Loucy (cell line): ENCODE measurements around the gene TRPM2.
"Not testable (repeated sequence)": the region's sequence is repeated elsewhere in the genome, so short reads cannot be mapped to it uniquely, and the experiment has no call there.

Source experiments
- H2AFZ ChIP-seq: fragments of 200-600 bp; sonication (generic); 2 replicates; pipeline ENCODE4 v1.6.0; 2016; ENCODE audit warnings: antibody characterized with exemption, mild to moderate bottlenecking, low read length, moderate library complexity
- H3F3A ChIP-seq: fragments of 200-600 bp; 2 replicates; pipeline ENCODE4 v1.6.0; 2016; ENCODE audit warnings: antibody characterized with exemption, low read depth, mild to moderate bottlenecking
- H3K27me3 ChIP-seq: fragments of 200-600 bp; sonication (generic); 2 replicates; pipeline ENCODE4 v1.6.1; 2014; ENCODE audit warnings: low read length, mild to moderate bottlenecking; ENCODE audit not compliant: insufficient read depth, poor library complexity, severe bottlenecking
- H3K36me3 ChIP-seq: fragments of 200-600 bp; sonication (generic); 2 replicates; pipeline ENCODE4 v1.6.1; 2016; ENCODE audit warnings: low read length; ENCODE audit not compliant: insufficient read depth
- H3K4me1 ChIP-seq: fragments of 200-600 bp; sonication (generic); 2 replicates; pipeline ENCODE4 v1.5.1; 2014; ENCODE audit warnings: low read length, mild to moderate bottlenecking; ENCODE audit not compliant: insufficient read depth, poor library complexity, severe bottlenecking
- H3K4me2 ChIP-seq: fragments of 200-600 bp; sonication (generic); 2 replicates; pipeline ENCODE4 v1.6.0; 2014; ENCODE audit warnings: antibody characterized with exemption, low read length, low read depth, mild to moderate bottlenecking; ENCODE audit not compliant: poor library complexity, severe bottlenecking
- H3K4me3 ChIP-seq: fragments of 200-600 bp; sonication (generic); 2 replicates; pipeline ENCODE4 v1.5.1; 2014; ENCODE audit warnings: low read length, mild to moderate bottlenecking, mixed read lengths; ENCODE audit not compliant: poor library complexity, severe bottlenecking
- H3K79me2 ChIP-seq: fragments of 200-600 bp; sonication (generic); 2 replicates; pipeline ENCODE4 v1.6.1; 2014; ENCODE audit warnings: low read length; ENCODE audit not compliant: insufficient read depth
- H3K9ac ChIP-seq: fragments of 200-600 bp; sonication (generic); 2 replicates; pipeline ENCODE4 v1.6.0; 2014; ENCODE audit warnings: mild to moderate bottlenecking, low read depth, low read length, moderate library complexity; ENCODE audit not compliant: poor library complexity, severe bottlenecking
- H3K9me2 ChIP-seq: fragments of 200-600 bp; sonication (generic); replicated peaks from 2 replicates; pipeline ENCODE4 v1.6.1; 2016; ENCODE audit warnings: low read depth, low read length, mixed read lengths
- H3K9me3 ChIP-seq: fragments of 200-600 bp; sonication (generic); 2 replicates; pipeline ENCODE4 v1.6.1; 2014; ENCODE audit warnings: mild to moderate bottlenecking, antibody characterized with exemption, low read length, low read depth; ENCODE audit not compliant: insufficient read depth
- H4K20me1 ChIP-seq: fragments of 200-600 bp; sonication (generic); 2 replicates; pipeline ENCODE4 v1.6.0; 2014; ENCODE audit warnings: antibody characterized with exemption, low read length, mild to moderate bottlenecking; ENCODE audit not compliant: insufficient read depth, poor library complexity, severe bottlenecking
- CTCF ChIP-seq: fragments of 200-600 bp; sonication (generic); conservative IDR thresholded peaks from 2 replicates; pipeline ENCODE4 v1.5.1; 2014; ENCODE audit warnings: mild to moderate bottlenecking, antibody characterized with exemption, low read length
- EZH2phosphoT487 ChIP-seq: fragments of 200-600 bp; IDR thresholded peaks from 2 replicates; pipeline ENCODE4 v1.6.1; 2018; ENCODE audit warnings: antibody characterized with exemption, mild to moderate bottlenecking, moderate library complexity, borderline replicate concordance

The TRPM2 gene

GRCh38 chr21:44395260-44395659, 41.8 kb downstream of the TRPM2 start:
- Histone ChIP-seq H3K9ac (no peak overlapping the region), H3K4me2 (no peak overlapping the region), H2AFZ (no peak overlapping the region), H3K79me2 (no peaks in the 10 kb centered on the region), H3K4me1 (no peaks in the 10 kb centered on the region), H3K27me3 (no peaks in the 10 kb centered on the region), H3K4me3 (no peak overlapping the region), H4K20me1 (no peaks in the 10 kb centered on the region), H3K9me2 (no peaks in the 10 kb centered on the region), H3F3A (no peaks in the 10 kb centered on the region), H3K36me3 (no peaks in the 10 kb centered on the region), H3K9me3 (no peaks in the 10 kb centered on the region; the same call in 1 of the 2 replicates)
- TF ChIP-seq EZH2phosphoT487 (no peak), CTCF (no peak)

GRCh38 chr21:44396803-44397202, 43.4 kb downstream of the TRPM2 start:
- H3K9me3 ChIP-seq, H3K4me1 ChIP-seq, H3F3A ChIP-seq, H3K9me2 ChIP-seq, H3K36me3 ChIP-seq, H4K20me1 ChIP-seq, H3K79me2 ChIP-seq, H3K9ac ChIP-seq, H2AFZ ChIP-seq, H3K4me3 ChIP-seq, H3K4me2 ChIP-seq, H3K27me3 ChIP-seq: not testable (repeated sequence)

- Histone ChIP-seq H3K4me2 (no peak overlapping the region), H2AFZ (no peak overlapping the region), H3K9me2 (no peaks in the 10 kb centered on the region), H3K4me1 (no peaks in the 10 kb centered on the region), H3F3A (no peaks in the 10 kb centered on the region), H3K9me3 (no peaks in the 10 kb centered on the region; the same call in 1 of the 2 replicates), H3K4me3 (no peak overlapping the region), H4K20me1 (no peaks in the 10 kb centered on the region), H3K36me3 (no peaks in the 10 kb centered on the region), H3K9ac (no peak overlapping the region), H3K27me3 (no peaks in the 10 kb centered on the region), H3K79me2 (no peaks in the 10 kb centered on the region)
- TF ChIP-seq EZH2phosphoT487 (no peak), CTCF (no peak)
Observed at GRCh38 chr21:44397431-44398031, 44.1 kb downstream of the TRPM2 start.

GRCh38 chr21:44398499-44398898, 45.1 kb downstream of the TRPM2 start:
- Histone ChIP-seq H3K27me3 (no peaks in the 10 kb centered on the region), H4K20me1 (no peaks in the 10 kb centered on the region)

More at GRCh38 chr21:44398499-44398898, 45.1 kb downstream of the TRPM2 start:
- Histone ChIP-seq H3K4me2 (no peak overlapping the region), H3K4me1 (no peaks in the 10 kb centered on the region), H3K79me2 (no peaks in the 10 kb centered on the region), H3K9me3 (peaks cover under 1% of the 10 kb centered on the region; the same call in 1 of the 2 replicates), H3F3A (no peaks in the 10 kb centered on the region), H3K36me3 (no peaks in the 10 kb centered on the region), H2AFZ (no peak overlapping the region), H3K9me2 (no peaks in the 10 kb centered on the region), H3K9ac (no peak overlapping the region), H3K4me3 (no peak overlapping the region)
- TF ChIP-seq CTCF (no peak), EZH2phosphoT487 (no peak)
